Motor neuron (in vitro differentiated cells): ENCODE results near the gene C3orf20. TPM values are rescaled to one million over a fixed set of nuclear protein-coding genes. Genes with fewer than 3 reads are reported as not detected.
"Not testable (repeated sequence)": the region's sequence is repeated elsewhere in the genome, so short reads cannot be mapped to it uniquely, and the experiment has no call there.

Experiments
- ATAC-seq, 8 experiments: fragments of 200-7000 bp; cut with Tn5 transposase; replicated peaks in 6 of 8; 2 replicates each; pipeline ENCODE4 v1.8.0; 2021; ENCODE audit warnings: mild to moderate bottlenecking in 8 of 8, moderate library complexity in 8 of 8
- H3K27ac ChIP-seq, 2 donors: fragments of 250-450 bp; sonication (Bioruptor Pico); 2 replicates each; pipeline ENCODE4 v1.9.0; 2021; ENCODE audit warnings: antibody characterized with exemption in 2 of 2, mild to moderate bottlenecking in 2 of 2, moderate library complexity in 1 of 2
- H3K4me1 ChIP-seq, 2 donors: fragments of 250-450 bp; sonication (Bioruptor Pico); replicated peaks in 1 of 2; 2 replicates each; pipeline ENCODE4 v1.6.1; 2021; ENCODE audit warnings: antibody characterized with exemption in 2 of 2, mild to moderate bottlenecking in 2 of 2, moderate library complexity in 1 of 2
- H3K4me3 ChIP-seq, 5 donors: fragments of 250-450 bp; sonication (Bioruptor Pico); 2 replicates each; pipeline ENCODE4 v1.9.0; 2021; ENCODE audit warnings: antibody characterized with exemption in 5 of 5, mild to moderate bottlenecking in 5 of 5, moderate library complexity in 4 of 5
- WGBS, 10 experiments: fragments of 450-650 bp; shearing (Covaris generic); methylation state at CpG; one replicate each; pipeline ENCODE4 v1.0.0; 2022; 5-methylcytosine and 5-hydroxymethylcytosine counted together
- in situ Hi-C, 9 experiments: fragments of 400-800 bp; cut with MboI; loops; one replicate each; pipeline ENCODE4 v1.15.0; 2021; ENCODE audit warnings: low sequenced_read_pairs in 9 of 9, low pct_unique_long_range_greater_than_20kb in 2 of 9; ENCODE audit not compliant: unreplicated experiment in 9 of 9
- total RNA-seq, 8 experiments: library from RNA; unstranded; fragments of 300-600 nt; gene quantifications; 2 replicates each; pipeline versions ENCODE4 v1.2.3 to v1.2.4, GENCODE V29; 2022

Gene C3orf20
- total RNA-seq, 8 experiments from 2014 or later: 0.09 to 0.43 (median 0.21) TPM; not detected in 3

- in situ Hi-C loops: no loop called here
- WGBS, 10 experiments: 7 to 81% (median 47%) methylated on average over 2 to 9 of the region's 10 CpGs; no CpG with 5 or more reads in 2 of the 10 experiments
- Histone ChIP-seq H3K4me3 (no peak overlapping the region), H3K27ac (no peak overlapping the region), H3K4me1 (peaks cover 0 to 2% of the 10 kb centered on the region in 2 donors)
- ATAC-seq: peak in 1 of 8 experiments; percentile 19
Measured at GRCh38 chr3:14640157-14640562, 34.8 kb upstream of the C3orf20 start.

- H3K4me3 ChIP-seq: no peak overlapping the region
- in situ Hi-C loops: no loop called here
- WGBS, 10 experiments: 0 to 80% (median 49%) methylated on average over 1 to 2 of the region's 2 CpGs; no CpG with 5 or more reads in 3 of the 10 experiments
- H3K4me1 ChIP-seq: peaks cover 0 to 2% of the 10 kb centered on the region in 2 donors
- no peak for ATAC-seq
- no peak overlapping the region for H3K27ac ChIP-seq
Measured at GRCh38 chr3:14640734-14641133, 34.2 kb upstream of the C3orf20 start.

- no peak for ATAC-seq
Measured at GRCh38 chr3:14641346-14641745, 33.6 kb upstream of the C3orf20 start.

GRCh38 chr3:14645453-14645852, 29.5 kb upstream of the C3orf20 start:
- WGBS, 10 experiments: 83 to 100% (median 95%) methylated on average over 1 to 5 of the region's 5 CpGs; no CpG with 5 or more reads in 2 of the 10 experiments
- no peak overlapping the region for H3K27ac ChIP-seq
- H3K4me3 ChIP-seq: no peak overlapping the region
- in situ Hi-C loops: no loop called here
- ATAC-seq: no peak
- peaks cover 17 to 18% of the 10 kb centered on the region in 2 donors for H3K4me1 ChIP-seq

More at GRCh38 chr3:14641346-14641745, 33.6 kb upstream of the C3orf20 start:
- Histone ChIP-seq H3K4me1 (peaks cover 0 to 2% of the 10 kb centered on the region in 2 donors), H3K27ac (no peak overlapping the region), H3K4me3 (no peak overlapping the region)
- WGBS, 10 experiments: 33 to 70% methylated on average over 1 to 2 of the region's 4 CpGs; no CpG with 5 or more reads in 8 of the 10 experiments
- in situ Hi-C loops: no loop called here

GRCh38 chr3:14646131-14646573, 28.8 kb upstream of the C3orf20 start:
- Histone ChIP-seq H3K4me1 (peaks cover 21 to 23% of the 10 kb centered on the region in 2 donors), H3K4me3 (no peak overlapping the region), H3K27ac (no peak overlapping the region)
- 87 to 92% (median 89%) methylated on average over 2 to 3 of the region's 6 CpGs; no CpG with 5 or more reads in 7 of the 10 experiments for WGBS, 10 experiments
- in situ Hi-C loops: no loop called here
- ATAC-seq: peak in 1 of 8 experiments; percentile 40

- peaks cover 21 to 23% of the 10 kb centered on the region in 2 donors for H3K4me1 ChIP-seq
- H3K4me3 ChIP-seq: no peak overlapping the region
- in situ Hi-C loops: no loop called here
- WGBS, 10 experiments: 68 to 93% (median 77%) methylated on average over 2 to 5 of the region's 9 CpGs; no CpG with 5 or more reads in 3 of the 10 experiments
- no peak overlapping the region for H3K27ac ChIP-seq
- ATAC-seq: no peak
Measured at GRCh38 chr3:14646589-14647413, 28.1 kb upstream of the C3orf20 start.

- in situ Hi-C loops: no loop called here
- ATAC-seq: peak in 4 of 8 experiments; percentile 1 to 3 (median 2)
- Histone ChIP-seq H3K4me1 (peaks cover 28 to 32% of the 10 kb centered on the region in 2 donors), H3K4me3 (no peak overlapping the region), H3K27ac (peak overlapping the region; percentile 58 to 59)
- WGBS, 10 experiments: 52 to 80% (median 62%) methylated on average over 5 to 16 of the region's 19 CpGs; no CpG with 5 or more reads in 1 of the 10 experiments
Measured at GRCh38 chr3:14647976-14648955, 26.7 kb upstream of the C3orf20 start.

GRCh38 chr3:14649466-14649865, 25.5 kb upstream of the C3orf20 start:
- in situ Hi-C loops: no loop called here
- Histone ChIP-seq H3K27ac (no peak overlapping the region), H3K4me3 (no peak overlapping the region), H3K4me1 (peaks cover 31 to 36% of the 10 kb centered on the region in 2 donors)
- WGBS, 10 experiments: 29 to 85% (median 70%) methylated on average over 1 to 2 of the region's 2 CpGs; no CpG with 5 or more reads in 1 of the 10 experiments
- ATAC-seq: no peak

- H3K4me3 ChIP-seq: no peak overlapping the region
- peaks cover 31 to 36% of the 10 kb centered on the region in 2 donors for H3K4me1 ChIP-seq
- 77 to 100% (median 88%) methylated on average over 1 to 4 of the region's 4 CpGs; no CpG with 5 or more reads in 1 of the 10 experiments for whole genome bisulfite sequencing, 10 experiments
- H3K27ac ChIP-seq: no peak overlapping the region
- no peak for ATAC-seq
- in situ Hi-C loops: loop anchor here in 3 of 9 experiments (25.0 kb wide), 1 partner anchor 262 kb away; no protein-coding TSS in a partner anchor
Measured at GRCh38 chr3:14650193-14650592, 24.7 kb upstream of the C3orf20 start.

- peak within 1 kb of the TSS; percentile 55 to 80 (median 62) for H3K4me3 ChIP-seq
- WGBS, 10 experiments: 0 to 3% (median 0%) methylated on average over 2 to 41 of the region's 47 CpGs; no CpG with 5 or more reads in 1 of the 10 experiments
- peaks cover 31 to 36% of the 10 kb centered on the region in 2 donors for H3K4me1 ChIP-seq
- H3K27ac ChIP-seq: peak within 1 kb of the TSS; percentile 87 to 94
- ATAC-seq: peak; percentile 93 to 98 (median 94)
- in situ Hi-C loops: loop anchor here in 3 of 9 experiments (25.0 kb wide), 1 partner anchor 261 kb away; no protein-coding TSS in a partner anchor
Measured at GRCh38 chr3:14651440-14652251, 23.3 kb upstream of the C3orf20 start, which contains the start of gene CCDC174. Gene CCDC174, plus strand, starts transcription at chr3:14651762. Its CDS starts 75 bp downstream, at chr3:14651837.

- Histone ChIP-seq H3K4me3 (peak overlapping the region; percentile 55 to 80 (median 62)), H3K4me1 (peaks cover 31 to 36% of the 10 kb centered on the region in 2 donors), H3K27ac (peak overlapping the region; percentile 87 to 94)
- in situ Hi-C loops: loop anchor here in 3 of 9 experiments (25.0 kb wide), 1 partner anchor 260 kb away; no protein-coding TSS in a partner anchor
- WGBS, 10 experiments: 20 to 100% (median 81%) methylated on average over 1 to 7 of the region's 21 CpGs; no CpG with 5 or more reads in 3 of the 10 experiments
- not testable (repeated sequence) for ATAC-seq
Measured at GRCh38 chr3:14652360-14652907, 22.5 kb upstream of the C3orf20 start.
